AG04450 (cell line): ENCODE results near the gene CST3. TPM values are rescaled to one million over a fixed set of nuclear protein-coding genes. Genes with fewer than 3 reads are reported as not detected.
A peak's percentile ranks its signal among the peaks of the same experiment; 100 is the strongest.

ENCODE experiments used
- CTCF ChIA-PET: fragments of 300-600, 350-600 bp; formaldehyde crosslinking; extraction: SDS; loops from one replicate; lab custom pipeline; 2022; ENCODE audit warnings: antibody characterized with exemption, inconsistent platforms; lab: Charles Lee
- POLR2A ChIA-PET: fragments of 350-600 bp; formaldehyde crosslinking; extraction: SDS; loops from one replicate; lab custom pipeline; 2021; ENCODE audit warnings: antibody characterized with exemption, inconsistent platforms; lab: Yijun Ruan, JAX
- DNase-seq: peaks from one replicate; pipeline ENCODE4 v3.0.0-alpha.2; 2011; ENCODE audit warnings: low read depth, low spot score
- H3K27ac ChIP-seq: one replicate; pipeline ENCODE4 v1.5.1; 2012; ENCODE audit warnings: low read depth, low read length, control low read depth
- H3K27me3 ChIP-seq: one replicate; pipeline ENCODE4 v1.6.0; 2012; ENCODE audit warnings: low read length; ENCODE audit not compliant: control insufficient read depth, insufficient read depth
- H3K4me3 ChIP-seq: 2 replicates; pipeline ENCODE4 v1.5.1; 2011; ENCODE audit warnings: mild to moderate bottlenecking, low read depth, low read length, control low read depth
- H3K9me3 ChIP-seq: 2 replicates; pipeline ENCODE4 v1.5.1; 2012; ENCODE audit warnings: low read length; ENCODE audit not compliant: control insufficient read depth, insufficient read depth
- CTCF ChIP-seq: IDR thresholded peaks from 2 replicates; pipeline ENCODE4 v1.5.1; 2011; ENCODE audit warnings: low read depth, low read length, control low read depth, inconsistent platforms
- polyA plus RNA-seq: library from polyadenylated mRNA; depleted of rRNA; stranded (reverse); fragments of >200 nt; gene quantifications from 2 replicates; pipeline ENCODE4 v1.2.3, GENCODE V29; 2011

CST3 gene
- polyA plus RNA-seq, 1 experiment, result 166 TPM

DNA sequence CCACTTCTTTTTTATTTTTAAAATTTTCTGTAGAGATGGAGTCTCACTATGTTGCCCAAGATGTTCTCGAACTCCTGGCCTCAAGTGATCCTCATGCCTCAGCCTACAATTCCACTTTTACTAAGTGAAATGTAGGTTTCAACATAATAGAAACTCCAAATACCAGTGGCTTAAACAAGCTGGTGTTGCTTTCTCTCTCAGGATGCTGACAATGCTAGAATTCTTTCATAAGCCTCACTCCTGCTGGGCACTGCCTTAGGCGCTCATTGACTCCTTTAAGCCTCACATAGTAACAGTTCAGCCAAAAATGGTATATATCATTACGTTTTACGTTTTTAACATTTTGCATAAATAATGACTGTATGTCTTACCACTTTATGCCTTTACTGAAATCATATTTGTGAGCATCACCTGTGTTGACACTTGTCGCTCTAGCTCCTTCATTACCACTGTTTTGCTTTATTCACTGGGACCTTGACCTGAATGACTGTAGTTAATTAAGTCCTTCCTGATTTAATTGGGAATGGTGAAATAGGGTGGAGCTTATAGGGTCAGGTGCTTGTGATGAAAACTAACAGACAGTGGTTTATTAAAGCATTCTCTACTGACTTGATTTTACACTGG, 28.2 kb downstream of the CST3 start:
- TF ChIP-seq CTCF, result no peak
- POLR2A ChIA-PET, result no interaction called here
- Histone ChIP-seq H3K9me3 (no peaks in the 10 kb centered on the region; the same call in 1 of the 2 replicates), H3K27me3 (peaks cover 31% of the 10 kb centered on the region), H3K27ac (no peak overlapping the region), H3K4me3 (no peak overlapping the region)
- no peak for DNase-seq
- CTCF ChIA-PET, result interaction anchor here (9.6 kb wide), 1 partner anchor 167 kb away, joined by 95 read pairs; no protein-coding TSS in a partner anchor

- peaks cover 32% of the 10 kb centered on the region for H3K27me3 ChIP-seq
- CTCF ChIA-PET, result interaction anchor here (0.6 to 9.6 kb wide), 3 partner anchors 13 to 209 kb away, joined by 3 to 95 read pairs (median 24); no protein-coding TSS in a partner anchor
- POLR2A ChIA-PET, result no interaction called here
- H3K4me3 ChIP-seq, result no peak overlapping the region
- TF ChIP-seq CTCF, result no peak
- H3K27ac ChIP-seq, result no peak overlapping the region
- H3K9me3 ChIP-seq, result no peaks in the 10 kb centered on the region; the same call in 1 of the 2 replicates
- no peak for DNase-seq
Measured at GRCh38 chr20:23608251-23608846, 29.4 kb downstream of the CST3 start.

- Histone ChIP-seq H3K27me3 (peaks cover 32% of the 10 kb centered on the region), H3K9me3 (no peaks in the 10 kb centered on the region; the same call in 1 of the 2 replicates), H3K4me3 (no peak overlapping the region), H3K27ac (no peak overlapping the region)
- CTCF ChIA-PET, result interaction anchor here (0.6 to 9.6 kb wide), 18 partner anchors 9 to 271 kb away, joined by 3 to 95 read pairs (median 6); no protein-coding TSS in a partner anchor
- no peak for TF ChIP-seq CTCF
- no peak for DNase-seq
- POLR2A ChIA-PET, result no interaction called here
Measured at GRCh38 chr20:23607497-23608245, 30.1 kb downstream of the CST3 start.

- H3K27me3 ChIP-seq, result peaks cover 23% of the 10 kb centered on the region
- H3K9me3 ChIP-seq, result no peaks in the 10 kb centered on the region; the same call in 1 of the 2 replicates
- peak; percentile 95 for TF ChIP-seq CTCF
- DNase-seq, result peak; percentile 42
- no peak overlapping the region for H3K27ac ChIP-seq
- no peak overlapping the region for H3K4me3 ChIP-seq
- CTCF ChIA-PET, result interaction anchor here (0.5 to 9.6 kb wide), 29 partner anchors 9 to 556 kb away, joined by 3 to 95 read pairs (median 5); no protein-coding TSS in a partner anchor
- POLR2A ChIA-PET, result no interaction called here
Measured at GRCh38 chr20:23606652-23607049, 31.1 kb downstream of the CST3 start.
